ENCODE results near the gene PRR5L.

Gene PRR5L

DNA sequence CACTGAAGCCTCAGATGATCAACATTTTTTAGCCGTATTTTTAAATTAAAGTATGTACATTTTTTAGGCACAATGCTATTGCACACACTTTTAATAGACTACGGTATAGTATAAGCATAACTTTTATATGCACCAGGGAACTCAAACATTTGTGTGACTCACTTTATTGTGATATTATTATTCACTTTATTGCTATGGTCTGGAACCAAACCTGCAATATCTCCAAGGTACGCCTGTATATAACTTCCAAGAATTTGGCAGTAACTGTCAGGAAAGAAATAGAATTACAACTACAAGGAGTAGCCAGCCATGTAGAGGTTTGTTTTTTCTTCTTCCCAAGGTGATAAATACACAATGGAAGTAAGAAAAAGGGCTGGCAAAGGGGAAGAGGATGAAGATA is 62.3 kb downstream of the PRR5L start:
- TF ChIP-seq, protein P1, sequence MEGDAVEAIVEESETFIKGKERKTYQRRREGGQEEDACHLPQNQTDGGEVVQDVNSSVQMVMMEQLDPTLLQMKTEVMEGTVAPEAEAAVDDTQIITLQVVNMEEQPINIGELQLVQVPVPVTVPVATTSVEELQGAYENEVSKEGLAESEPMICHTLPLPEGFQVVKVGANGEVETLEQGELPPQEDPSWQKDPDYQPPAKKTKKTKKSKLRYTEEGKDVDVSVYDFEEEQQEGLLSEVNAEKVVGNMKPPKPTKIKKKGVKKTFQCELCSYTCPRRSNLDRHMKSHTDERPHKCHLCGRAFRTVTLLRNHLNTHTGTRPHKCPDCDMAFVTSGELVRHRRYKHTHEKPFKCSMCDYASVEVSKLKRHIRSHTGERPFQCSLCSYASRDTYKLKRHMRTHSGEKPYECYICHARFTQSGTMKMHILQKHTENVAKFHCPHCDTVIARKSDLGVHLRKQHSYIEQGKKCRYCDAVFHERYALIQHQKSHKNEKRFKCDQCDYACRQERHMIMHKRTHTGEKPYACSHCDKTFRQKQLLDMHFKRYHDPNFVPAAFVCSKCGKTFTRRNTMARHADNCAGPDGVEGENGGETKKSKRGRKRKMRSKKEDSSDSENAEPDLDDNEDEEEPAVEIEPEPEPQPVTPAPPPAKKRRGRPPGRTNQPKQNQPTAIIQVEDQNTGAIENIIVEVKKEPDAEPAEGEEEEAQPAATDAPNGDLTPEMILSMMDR (IDR thresholded peaks at IDR 0.05; ENCODE audit: low read depth, low read length) = no peak
- no peak for TF ChIP-seq EZH2phosphoT487 (IDR thresholded peaks at IDR 0.05; ENCODE audit: low read depth)
- H3K79me2 ChIP-seq (ENCODE audit: low read length) = no peaks in the 10 kb centered on the region
- H3K4me3 ChIP-seq (ENCODE audit: low read length) = no peak overlapping the region
- H3K4me2 ChIP-seq (ENCODE audit: low read length) = no peak overlapping the region
- no peak overlapping the region for H2AFZ ChIP-seq (ENCODE audit: low read depth, low read length)
- H3K36me3 ChIP-seq (replicated peaks; ENCODE audit: low read depth, low read length) = no peaks in the 10 kb centered on the region
- H3K27ac ChIP-seq (ENCODE audit: low read length) = no peak overlapping the region
- no peaks in the 10 kb centered on the region for H4K20me1 ChIP-seq (ENCODE audit: insufficient read depth, low read length)
- H3K27me3 ChIP-seq (ENCODE audit: low read depth, low read length) = peaks cover 13% of the 10 kb centered on the region; the same call in 1 of the 2 replicates
- no peak overlapping the region for H3K9ac ChIP-seq (ENCODE audit: low read length)
- H3K9me3 ChIP-seq (ENCODE audit: insufficient read depth, low read length) = no peaks in the 10 kb centered on the region
- H3K4me1 ChIP-seq (ENCODE audit: low read length) = peaks cover 79% of the 10 kb centered on the region

DNA sequence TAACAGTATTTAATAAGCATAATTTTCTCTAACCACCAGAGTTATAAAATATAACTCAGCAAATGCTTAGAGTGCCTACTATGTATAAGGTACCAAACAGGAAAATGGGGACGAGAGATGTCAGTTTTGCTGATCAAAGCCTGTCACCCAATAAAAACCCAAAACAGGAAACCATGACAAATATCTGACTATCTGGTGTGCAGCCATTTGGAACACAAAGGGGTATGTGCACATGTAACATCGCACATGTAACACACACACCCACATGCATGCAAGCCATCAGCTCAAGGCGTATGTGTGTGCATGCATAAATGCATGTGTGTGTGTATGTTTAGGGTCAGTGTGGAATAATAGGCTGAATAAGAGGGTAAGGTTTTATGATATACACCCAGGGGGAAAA is 64.2 kb downstream of the PRR5L start:
- Histone ChIP-seq H3K27ac (ENCODE audit: low read length) (no peak overlapping the region), H3K27me3 (ENCODE audit: low read depth, low read length) (peaks cover 27% of the 10 kb centered on the region), H3K4me1 (ENCODE audit: low read length) (peaks cover 65% of the 10 kb centered on the region), H3K79me2 (ENCODE audit: low read length) (no peaks in the 10 kb centered on the region), H3K9me3 (ENCODE audit: insufficient read depth, low read length) (no peaks in the 10 kb centered on the region), H3K9ac (ENCODE audit: low read length) (no peak overlapping the region), H3K4me3 (ENCODE audit: low read length) (no peak overlapping the region), H3K36me3 (replicated peaks; ENCODE audit: low read depth, low read length) (no peaks in the 10 kb centered on the region), H3K4me2 (ENCODE audit: low read length) (peak overlapping the region; percentile 73), H2AFZ (ENCODE audit: low read depth, low read length) (no peak overlapping the region), H4K20me1 (ENCODE audit: insufficient read depth, low read length) (no peaks in the 10 kb centered on the region)
- no peak for TF ChIP-seq EZH2phosphoT487 (IDR thresholded peaks at IDR 0.05; ENCODE audit: low read depth)
- TF ChIP-seq, protein P1 (IDR thresholded peaks at IDR 0.05; ENCODE audit: low read depth, low read length) = no peak

DNA sequence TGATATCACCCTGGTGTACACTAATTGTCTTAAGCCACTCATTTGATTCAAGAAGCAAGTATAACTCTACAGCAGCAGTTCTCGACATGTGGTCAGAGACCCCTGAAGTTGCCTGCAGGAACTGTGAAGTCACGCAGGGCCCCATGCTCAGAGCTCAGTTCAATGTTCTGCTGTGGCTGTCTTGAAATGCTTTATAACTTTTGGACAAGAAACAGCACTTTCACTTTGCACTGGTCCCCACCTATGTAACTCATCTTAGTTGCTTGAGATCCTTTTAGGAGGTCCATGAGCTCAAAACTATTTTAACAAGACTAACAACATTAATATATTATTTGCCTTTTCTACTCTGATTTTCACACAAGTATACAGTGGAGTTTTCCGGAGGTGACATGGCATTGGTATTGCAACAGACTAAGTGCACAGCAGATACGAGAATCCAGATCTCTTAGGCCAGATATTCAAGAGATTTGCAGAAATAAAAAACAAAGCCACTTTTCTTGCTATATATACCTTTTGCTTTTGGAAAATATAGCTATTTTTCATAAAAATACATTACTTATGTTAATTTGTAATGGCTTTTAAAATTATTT is 64.8 kb downstream of the PRR5L start:
- no peak overlapping the region for H2AFZ ChIP-seq (ENCODE audit: low read depth, low read length)
- no peak for TF ChIP-seq EZH2phosphoT487 (IDR thresholded peaks at IDR 0.05; ENCODE audit: low read depth)
- TF ChIP-seq, protein P1 (IDR thresholded peaks at IDR 0.05; ENCODE audit: low read depth, low read length) = no peak
- no peak overlapping the region for H3K27ac ChIP-seq (ENCODE audit: low read length)

DNA sequence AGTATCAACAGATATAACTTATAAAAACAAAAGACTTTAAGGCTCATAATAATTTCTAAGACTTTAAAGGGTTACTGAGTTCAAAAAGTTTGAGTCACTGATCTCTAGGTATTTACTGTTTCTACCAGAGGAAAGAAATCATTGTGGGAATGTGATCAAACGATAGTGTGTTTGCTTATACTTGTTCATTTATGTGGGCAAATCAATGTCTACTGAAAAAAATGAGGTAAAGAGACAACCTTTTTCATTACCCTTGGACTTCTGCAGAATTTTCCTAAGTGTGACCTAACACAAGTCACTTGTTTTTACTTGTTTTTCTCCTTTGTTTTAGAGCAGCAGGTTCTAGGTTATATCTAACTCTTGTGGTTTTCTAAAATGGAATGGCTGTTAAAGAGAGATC is 65.4 kb downstream of the PRR5L start:
- H3K9ac ChIP-seq (ENCODE audit: low read length) = no peak overlapping the region
- TF ChIP-seq EZH2phosphoT487 (IDR thresholded peaks at IDR 0.05; ENCODE audit: low read depth) = no peak
- TF ChIP-seq, protein P1 (IDR thresholded peaks at IDR 0.05; ENCODE audit: low read depth, low read length) = no peak
- H3K4me3 ChIP-seq (ENCODE audit: low read length) = no peak overlapping the region
- no peak overlapping the region for H2AFZ ChIP-seq (ENCODE audit: low read depth, low read length)
- H3K9me3 ChIP-seq (ENCODE audit: insufficient read depth, low read length) = no peaks in the 10 kb centered on the region
- no peaks in the 10 kb centered on the region for H3K36me3 ChIP-seq (replicated peaks; ENCODE audit: low read depth, low read length)
- no peaks in the 10 kb centered on the region for H4K20me1 ChIP-seq (ENCODE audit: insufficient read depth, low read length)
- H3K79me2 ChIP-seq (ENCODE audit: low read length) = no peaks in the 10 kb centered on the region
- peaks cover 27% of the 10 kb centered on the region for H3K27me3 ChIP-seq (ENCODE audit: low read depth, low read length)
- peak overlapping the region; percentile 73 for H3K4me2 ChIP-seq (ENCODE audit: low read length)
- peaks cover 61% of the 10 kb centered on the region for H3K4me1 ChIP-seq (ENCODE audit: low read length)
- H3K27ac ChIP-seq (ENCODE audit: low read length) = no peak overlapping the region

More for the DNA sequence above, 64.8 kb downstream of the PRR5L start:
- peaks cover 63% of the 10 kb centered on the region for H3K4me1 ChIP-seq (ENCODE audit: low read length)
- peak overlapping the region; percentile 73 for H3K4me2 ChIP-seq (ENCODE audit: low read length)
- peak overlapping the region; percentile 47 for H3K4me3 ChIP-seq (ENCODE audit: low read length)
- H3K27me3 ChIP-seq (ENCODE audit: low read depth, low read length) = peaks cover 27% of the 10 kb centered on the region
- no peak overlapping the region for H3K9ac ChIP-seq (ENCODE audit: low read length)
- H3K9me3 ChIP-seq (ENCODE audit: insufficient read depth, low read length) = no peaks in the 10 kb centered on the region
- H4K20me1 ChIP-seq (ENCODE audit: insufficient read depth, low read length) = no peaks in the 10 kb centered on the region
- no peaks in the 10 kb centered on the region for H3K36me3 ChIP-seq (replicated peaks; ENCODE audit: low read depth, low read length)
- H3K79me2 ChIP-seq (ENCODE audit: low read length) = no peaks in the 10 kb centered on the region
